SK-N-SH (cell line): ENCODE measurements around the gene TESK1. TPM values are rescaled to one million over a fixed set of nuclear protein-coding genes. Genes with fewer than 3 reads are reported as not detected.

Source experiments
- CTCF ChIA-PET: fragments of 300-600, 350-600 bp; formaldehyde crosslinking; extraction: SDS; loops from one replicate; lab custom pipeline; 2021; lab: Yijun Ruan, JAX
- POLR2A ChIA-PET: fragments of 350-600 bp; sonication (Branson Sonifier 250); formaldehyde crosslinking; extraction: SDS; loops from one replicate; lab custom pipeline; 2020; ENCODE audit warnings: antibody characterized with exemption, inconsistent platforms; lab: Yijun Ruan, JAX
- DNase-seq: peaks from one replicate; pipeline ENCODE4 v3.0.0; 2012
- H2AFZ ChIP-seq: fragments of 200-600 bp; sonication (generic); 2 replicates; pipeline ENCODE4 v1.8.1; 2016; ENCODE audit warnings: antibody characterized with exemption, mild to moderate bottlenecking, low read depth
- H3F3A ChIP-seq: fragments of 200-600 bp; sonication (generic); replicated peaks from 2 replicates; pipeline ENCODE3; 2016; ENCODE audit warnings: antibody characterized with exemption, mild to moderate bottlenecking; ENCODE audit not compliant: insufficient read depth
- H3K27ac ChIP-seq, 2 experiments: fragments of 200-500 bp in 1 of 2; fragments of 200-600 bp in 1 of 2; sonication (Bioruptor generic) in 1 of 2; sonication (generic), shearing (Covaris generic) in 1 of 2; 2 replicates each; pipeline versions ENCODE4 v1.5.1 to v1.6.1; 2014 to 2016; ENCODE audit warnings: low read depth in 2 of 2, inconsistent platforms in 1 of 2, low read length in 1 of 2, mild to moderate bottlenecking in 1 of 2, mixed read lengths in 1 of 2
- H3K27me3 ChIP-seq: fragments of 200-600 bp; sonication (generic), shearing (Covaris generic); 2 replicates; pipeline ENCODE4 v1.6.1; 2016; ENCODE audit warnings: mixed run types; ENCODE audit not compliant: insufficient read depth
- H3K36me3 ChIP-seq, 2 experiments: fragments of 200-500 bp in 1 of 2; fragments of 200-600 bp in 1 of 2; sonication (Bioruptor generic) in 1 of 2; sonication (generic) in 1 of 2; replicated peaks in 1 of 2; 2 replicates each; pipeline versions ENCODE3 to v1.5.1; 2014 to 2016; ENCODE audit warnings: low read length in 1 of 2, mild to moderate bottlenecking in 1 of 2; ENCODE audit not compliant: insufficient read depth in 2 of 2, control insufficient read depth in 1 of 2
- H3K4me1 ChIP-seq, 2 experiments: fragments of 200-500 bp in 1 of 2; fragments of 200-600 bp in 1 of 2; sonication (Bioruptor generic) in 1 of 2; sonication (generic), shearing (Covaris generic) in 1 of 2; 2 replicates each; pipeline versions ENCODE4 v1.5.1 to v1.6.1; 2014 to 2016; ENCODE audit warnings: low read depth in 1 of 2, low read length in 1 of 2, mixed run types in 1 of 2; ENCODE audit not compliant: insufficient read depth in 2 of 2, control insufficient read depth in 1 of 2
- H3K4me2 ChIP-seq: fragments of 200-600 bp; sonication (generic), shearing (Covaris generic); 2 replicates; pipeline ENCODE4 v1.6.1; 2017; ENCODE audit warnings: mixed run types
- H3K4me3 ChIP-seq, 2 experiments: fragments of 200-500 bp in 1 of 2; fragments of 200-600 bp in 1 of 2; sonication (Bioruptor generic) in 1 of 2; sonication (generic), shearing (Covaris generic) in 1 of 2; 2 replicates each; pipeline versions ENCODE4 v1.5.1 to v1.8.1; 2014 to 2016; ENCODE audit warnings: low read depth in 2 of 2, inconsistent platforms in 1 of 2, low read length in 1 of 2, mild to moderate bottlenecking in 1 of 2, mixed read lengths in 1 of 2, moderate library complexity in 1 of 2
- H3K79me2 ChIP-seq: fragments of 200-600 bp; sonication (generic); 2 replicates; pipeline ENCODE4 v1.8.1; 2017; ENCODE audit warnings: mild to moderate bottlenecking; ENCODE audit not compliant: insufficient read depth
- H3K9ac ChIP-seq: fragments of 200-600 bp; sonication (generic); 2 replicates; pipeline ENCODE4 v1.6.1; 2017; ENCODE audit warnings: mixed run types
- H3K9me2 ChIP-seq: fragments of 200-600 bp; sonication (generic); 2 replicates; pipeline ENCODE4 v1.6.1; 2017; ENCODE audit warnings: mixed run types
- H3K9me3 ChIP-seq: fragments of 200-600 bp; sonication (generic); 2 replicates; pipeline ENCODE4 v1.6.1; 2017; ENCODE audit warnings: mixed run types, mild to moderate bottlenecking, moderate library complexity
- H4K20me1 ChIP-seq: fragments of 200-600 bp; sonication (generic); 2 replicates; pipeline ENCODE4 v1.6.1; 2017; ENCODE audit warnings: mild to moderate bottlenecking, mixed run types; ENCODE audit not compliant: insufficient read depth
- CTCF ChIP-seq: fragments of 200-600 bp; sonication (generic); IDR thresholded peaks from 2 replicates; pipeline ENCODE4 v1.6.1; 2017; ENCODE audit warnings: antibody characterized with exemption, mild to moderate bottlenecking, moderate library complexity
- EZH2phosphoT487 ChIP-seq: fragments of 200-600 bp; sonication (generic); IDR thresholded peaks from 2 replicates; pipeline ENCODE4 v1.6.1; 2017; ENCODE audit warnings: low read depth, mixed run types, mild to moderate bottlenecking, antibody characterized with exemption, moderate library complexity, borderline replicate concordance
- FOXM1 ChIP-seq: IDR thresholded peaks from 2 replicates; pipeline ENCODE4 v1.4.0; 2012; ENCODE audit warnings: low read depth, mild to moderate bottlenecking
- GABPA ChIP-seq: IDR thresholded peaks from 2 replicates; pipeline ENCODE4 v1.4.0; 2012; ENCODE audit warnings: low read depth, mild to moderate bottlenecking
- NFIC ChIP-seq: IDR thresholded peaks from 2 replicates; pipeline ENCODE4 v1.4.0; 2012; ENCODE audit warnings: borderline replicate concordance
- NRF1 ChIP-seq: IDR thresholded peaks from 2 replicates; pipeline ENCODE4 v1.6.1; 2012; ENCODE audit warnings: low read depth, mild to moderate bottlenecking, low read length
- POLR2AphosphoS5 ChIP-seq: IDR thresholded peaks from 2 replicates; pipeline ENCODE4 v1.6.1; 2012; ENCODE audit warnings: low read depth, low read length
- RAD21 ChIP-seq: IDR thresholded peaks from 2 replicates; pipeline ENCODE4 v1.6.1; 2012; ENCODE audit warnings: mild to moderate bottlenecking, low read length
- REST ChIP-seq: IDR thresholded peaks from 2 replicates; pipeline ENCODE4 v1.6.1; 2012; ENCODE audit warnings: mild to moderate bottlenecking, low read depth, low read length, moderate library complexity
- SIN3A ChIP-seq: IDR thresholded peaks from 2 replicates; pipeline ENCODE4 v1.6.1; 2012; ENCODE audit warnings: low read depth, mild to moderate bottlenecking, low read length, moderate library complexity, borderline replicate concordance
- TAF1 ChIP-seq: IDR thresholded peaks from 2 replicates; pipeline ENCODE4 v1.6.1; 2012; ENCODE audit warnings: low read depth, mild to moderate bottlenecking, low read length, moderate library complexity, borderline replicate concordance
- YY1 ChIP-seq: IDR thresholded peaks from 2 replicates; pipeline ENCODE4 v1.4.0; 2012; ENCODE audit warnings: low read depth, mild to moderate bottlenecking
- ZBTB33 ChIP-seq: IDR thresholded peaks from 2 replicates; pipeline ENCODE4 v1.4.0; 2012; ENCODE audit warnings: low read depth, borderline replicate concordance
- WGBS: methylation state at CpG from one replicate; pipeline ENCODE4 v1.1.6; 2017; ENCODE audit warnings: low lambda C conversion rate; 5-methylcytosine and 5-hydroxymethylcytosine counted together
- polyA plus RNA-seq, 3 experiments: library from polyadenylated mRNA; depleted of rRNA; stranded (reverse); fragments of >200 nt; gene quantifications; 2 replicates each; pipeline ENCODE4 v1.2.3, GENCODE V29; 2012

The TESK1 gene
- polyA plus RNA-seq, 1 of the 3 experiments (the other 2 are of a cell fraction) = 26.0 TPM

- peak; percentile 98 for DNase-seq
- Histone ChIP-seq H3F3A (peaks cover 27% of the 10 kb centered on the region), H3K27me3 (no peaks in the 10 kb centered on the region), H3K9ac (peak within 1 kb of the TSS; percentile 88), H3K4me3 (peak within 1 kb of the TSS; percentile 70 to 82), H3K79me2 (peaks cover 22% of the 10 kb centered on the region), H4K20me1 (no peaks in the 10 kb centered on the region), H3K36me3 (peaks cover 0 to 11% of the 10 kb centered on the region in 2 experiments), H3K4me1 (peaks cover 0 to 14% of the 10 kb centered on the region in 2 experiments; a peak in 1 of 4 replicates), H3K9me3 (no peaks in the 10 kb centered on the region), H2AFZ (peak within 1 kb of the TSS; percentile 71), H3K9me2 (no peaks in the 10 kb centered on the region), H3K27ac (peak within 1 kb of the TSS; percentile 97 to 98), H3K4me2 (peak within 1 kb of the TSS; percentile 80)
- ChIA-PET POLR2A (interaction anchor here (0.8 to 3.8 kb wide), 7 partner anchors 11 to 562 kb away, joined by 3 to 20 read pairs (median 3); partner anchors contain the start of genes CREB3, PIGO and TLN1), CTCF (interaction anchor here (0.6 to 6.0 kb wide), 44 partner anchors 8 to 578 kb away, joined by 3 to 86 read pairs (median 4); partner anchors contain the start of genes CA9, CD72, CREB3 and FANCG)
- TF ChIP-seq NRF1 (peak; percentile 88), GABPA (no peak), CTCF (peak; percentile 65), NFIC (no peak), FOXM1 (no peak), EZH2phosphoT487 (no peak), TAF1 (peak; percentile 81), SIN3A (0 out of 2 replicates have a peak, but pooled peaks have one; percentile 59), YY1 (peak; percentile 84), POLR2AphosphoS5 (peak; percentile 72), REST (0 out of 2 replicates have a peak, but pooled peaks have one; percentile 41), RAD21 (peak; percentile 25; the same call in 1 of the 2 replicates), ZBTB33 (no peak)
- WGBS = 0% methylated on average over 14 of the region's 67 CpGs
Measured at GRCh38 chr9:35658137-35658967, 53.3 kb downstream of the TESK1 start, which contains the start of gene CCDC107. CCDC107 (plus strand) TSS chr9:35658292; CDS start chr9:35658380, 88 bp downstream.
